Subcutaneous adipose tissue (tissue), 4 donors: ENCODE data around the gene FAM151B. TPM values are rescaled to one million over a fixed set of nuclear protein-coding genes. Genes with fewer than 3 reads are reported as not detected.

Source experiments
- CTCF ChIP-seq: fragments of 450-650 bp; IDR thresholded peaks from one replicate; pipeline ENCODE4 v1.5.1; 2016; ENCODE audit warnings: low read depth, mild to moderate bottlenecking, control low read depth, antibody characterized with exemption, moderate library complexity
- total RNA-seq, 4 donors: library from RNA; depleted of rRNA; stranded (reverse); fragments of >200 nt; gene quantifications; one replicate each; pipeline ENCODE4 v1.1.0, GENCODE V29; 2016

The FAM151B gene
- 1 to 10 TPM; 3.3 to 4.8 (median 3.7) TPM for total RNA-seq

GRCh38 chr5:80487829-80488721 lies at the start of gene FAM151B:
Gene FAM151B, plus strand, starts transcription at chr5:80488100. Its CDS starts 24 bp downstream, at chr5:80488124.
- TF ChIP-seq CTCF: no peak

GRCh38 chr5:80438739-80439138 lies 49.2 kb upstream of the FAM151B start:
- TF ChIP-seq CTCF: no peak

GRCh38 chr5:80439213-80439612 lies 48.7 kb upstream of the FAM151B start:
- no peak for TF ChIP-seq CTCF

- TF ChIP-seq CTCF: no peak
Measured at GRCh38 chr5:80442742-80443141, 45.2 kb upstream of the FAM151B start.

GRCh38 chr5:80453366-80453765 lies 34.5 kb upstream of the FAM151B start:
- TF ChIP-seq CTCF: no peak

GRCh38 chr5:80463269-80463668 lies 24.6 kb upstream of the FAM151B start:
- no peak for TF ChIP-seq CTCF

GRCh38 chr5:80466669-80467485 lies 21.0 kb upstream of the FAM151B start:
- TF ChIP-seq CTCF: no peak
